GM19328 (cell line): ENCODE measurements around the gene CHKA.
A peak's percentile ranks its signal among the peaks of the same experiment; 100 is the strongest.

Source experiments
- ATAC-seq: cut with Tn5 transposase; IDR thresholded peaks from one replicate; pipeline ENCODE4 v1.9.1; 2021; ENCODE audit warnings: mild to moderate bottlenecking, moderate library complexity; ENCODE audit not compliant: unreplicated experiment

The CHKA gene

DNA sequence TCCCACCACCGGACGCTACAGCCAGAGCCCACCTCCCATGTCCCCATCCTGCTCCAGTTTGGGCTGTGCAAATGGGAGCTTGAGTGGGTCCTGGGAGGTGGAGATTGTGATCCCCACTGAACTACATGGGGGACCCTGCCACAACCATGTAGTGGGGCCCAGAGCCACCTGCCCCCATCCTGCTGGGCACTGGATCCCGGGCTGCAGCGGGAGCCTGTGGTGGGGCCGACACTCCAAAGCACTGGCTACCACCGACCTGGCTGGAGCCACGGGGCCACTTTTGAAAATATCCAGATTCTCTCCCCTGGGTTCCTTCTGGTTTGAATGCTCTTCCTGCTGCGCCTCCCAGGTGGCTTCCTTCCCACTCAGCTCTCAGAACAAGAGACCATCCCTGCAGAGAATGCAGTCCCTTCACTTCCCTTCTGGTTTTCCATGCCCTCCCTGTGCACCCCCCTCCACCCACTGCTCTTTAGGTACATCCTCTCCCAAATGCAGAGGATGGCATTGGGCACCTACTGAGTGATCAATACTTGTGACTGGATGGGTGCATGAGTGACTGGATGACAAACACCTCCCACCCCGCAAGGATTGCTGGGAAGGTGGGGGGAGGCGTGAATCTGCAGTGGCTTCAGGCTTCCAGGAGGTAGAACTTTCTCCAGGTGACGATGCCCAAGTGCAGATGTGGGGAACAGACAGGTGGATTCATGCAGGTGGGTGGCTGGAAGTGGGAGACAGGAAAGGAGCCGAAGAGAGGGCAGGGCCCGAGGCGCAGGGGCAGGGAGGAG is 116.4 kb downstream of the CHKA start:
- ATAC-seq = no peak

DNA sequence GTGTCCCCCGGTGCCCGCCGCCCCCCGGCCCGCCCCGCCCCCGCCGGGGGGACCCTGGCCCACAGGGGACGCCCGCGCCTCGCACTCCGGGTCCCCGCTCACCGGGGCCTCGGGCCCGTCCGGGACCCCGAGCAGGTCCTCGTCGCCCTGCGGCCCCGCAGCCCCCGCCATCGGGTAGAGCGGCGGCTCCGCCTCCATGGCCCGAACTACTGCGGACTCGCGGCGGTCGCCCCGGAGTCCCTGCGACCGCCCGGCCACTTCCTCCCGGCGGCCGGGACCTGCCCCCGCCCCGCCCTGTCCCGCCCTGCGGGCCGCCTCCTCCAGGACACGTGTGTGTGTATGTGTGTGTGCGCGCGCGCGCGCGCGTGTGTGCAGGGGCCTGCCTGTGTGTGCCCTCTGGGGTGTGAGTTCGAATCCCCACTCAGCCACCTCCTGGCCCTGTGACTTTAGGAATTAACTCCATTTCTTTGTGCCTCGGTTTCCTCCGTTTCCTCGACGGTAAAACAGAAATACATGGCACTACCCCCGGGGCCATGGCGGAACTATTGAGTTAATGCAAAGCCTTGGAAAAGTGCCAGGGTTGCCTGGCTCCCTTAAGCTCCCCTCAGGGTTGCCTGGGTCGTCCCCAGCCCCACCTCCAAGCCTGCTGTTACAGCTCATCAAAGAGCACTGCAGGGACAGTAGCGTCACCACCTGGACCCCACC is 117.2 kb downstream of the CHKA start, which contains the start of gene UNC93B1:
UNC93B1 (minus strand) TSS at position 252 of the 705 bp plus-strand sequence; CDS start at position 198, 54 bp downstream.
- peak; percentile 64 for ATAC-seq

DNA sequence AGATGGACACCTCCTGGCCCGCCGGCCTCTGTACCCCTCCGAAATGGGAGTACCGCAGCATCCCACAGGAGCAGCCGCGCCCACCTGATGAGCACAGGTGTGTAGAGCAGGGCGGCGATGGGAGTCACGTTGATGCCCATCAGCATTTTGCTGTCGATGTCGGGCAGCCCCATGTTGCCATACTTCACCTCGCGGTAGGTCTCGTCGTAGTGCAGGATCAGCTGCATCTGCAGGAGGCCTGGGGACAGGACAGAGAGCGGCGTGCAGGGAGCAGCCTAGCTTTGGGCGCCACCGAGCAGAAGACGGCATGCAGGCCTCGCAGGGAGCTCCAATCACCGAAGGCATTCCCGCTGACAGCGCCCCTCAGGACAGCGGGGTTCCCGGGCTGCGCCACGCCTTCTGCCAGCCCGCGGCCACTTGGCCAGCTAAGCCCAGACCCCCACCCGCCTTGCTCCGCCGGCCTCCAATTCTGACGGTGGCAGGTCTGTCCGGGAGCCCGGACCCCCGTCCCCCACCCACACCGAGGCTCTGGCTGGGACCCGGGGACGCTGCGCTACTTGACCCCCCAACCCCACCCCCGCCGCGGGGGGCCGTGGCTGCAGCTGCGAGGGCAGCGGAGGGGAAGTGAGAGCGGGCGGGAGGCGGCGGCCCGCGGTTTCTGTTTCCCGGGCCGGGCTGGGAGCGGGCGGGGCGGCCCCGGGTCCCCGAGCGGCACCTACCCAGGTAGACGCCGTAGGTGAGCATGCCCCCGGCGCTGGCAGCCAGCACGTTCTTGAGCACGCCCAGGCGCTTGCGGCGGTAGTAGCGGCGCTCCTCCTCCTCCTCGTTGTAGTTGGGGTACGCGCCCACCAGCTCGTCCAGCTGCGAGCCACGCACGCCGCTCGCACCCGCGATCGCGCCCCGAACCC is 118.0 kb downstream of the CHKA start:
- peak; percentile 34 for ATAC-seq
